HEK293T (cell line): ENCODE data around the gene SLX4IP.

Source experiments
- FOXA1 ChIP-seq: fragments of 450-650 bp; IDR thresholded peaks from 2 replicates; pipeline ENCODE4 v1.6.1; 2016; ENCODE audit warnings: mild to moderate bottlenecking
- LEF1 ChIP-seq: fragments of 450-650 bp; IDR thresholded peaks from 2 replicates; pipeline ENCODE4 v1.6.1; 2017; ENCODE audit warnings: mild to moderate bottlenecking, borderline replicate concordance
- NFRKB ChIP-seq: fragments of 450-650 bp; IDR thresholded peaks from 2 replicates; pipeline ENCODE4 v1.6.1; 2016; ENCODE audit warnings: mild to moderate bottlenecking, moderate library complexity
- SP1 ChIP-seq: fragments of 450-650 bp; IDR thresholded peaks from 2 replicates; pipeline ENCODE4 v1.6.1; 2017
- TARDBP ChIP-seq: fragments of 450-650 bp; IDR thresholded peaks from 2 replicates; pipeline ENCODE4 v1.6.1; 2016

DNA sequence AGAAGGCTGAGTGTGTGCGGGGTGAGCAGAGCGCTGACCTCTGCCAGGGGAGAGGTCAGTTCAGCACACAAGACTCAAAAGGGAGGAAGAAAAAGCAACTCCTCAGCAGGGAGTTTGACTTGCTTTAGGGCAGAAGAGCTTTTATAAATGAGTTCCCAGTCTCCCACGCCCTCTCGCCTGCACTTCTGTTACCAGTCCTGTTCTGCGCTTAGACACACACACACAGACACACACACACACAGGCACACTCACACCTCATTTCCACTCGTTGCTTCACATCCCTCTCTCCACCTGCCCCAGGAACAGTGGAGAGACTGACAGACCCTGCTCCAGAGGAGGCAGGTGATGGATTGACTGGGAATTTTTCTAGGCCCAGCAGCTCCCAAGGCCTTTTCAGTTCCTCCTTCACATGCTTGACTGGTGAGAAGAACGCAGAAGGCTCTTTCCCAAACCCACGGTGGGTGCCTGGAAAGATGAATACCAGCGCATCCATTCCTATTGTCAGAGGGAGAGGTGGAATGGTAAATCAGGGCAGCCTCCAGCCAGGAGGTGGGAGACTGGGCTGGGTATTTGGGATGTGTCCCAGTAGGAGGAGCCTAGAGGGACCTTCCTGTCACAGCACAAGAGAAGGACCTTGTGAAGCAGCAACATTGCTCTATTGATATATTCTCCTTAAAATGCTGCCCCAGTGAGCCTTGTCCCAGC lies 195.0 kb downstream of the SLX4IP start:
- TF ChIP-seq LEF1 = no peak
- TF ChIP-seq TARDBP = no peak
- TF ChIP-seq FOXA1 = no peak
- no peak for TF ChIP-seq SP1
- TF ChIP-seq NFRKB = no peak
